ENCODE data around the gene FARS2. TPM values are rescaled to one million over a fixed set of nuclear protein-coding genes. Genes with fewer than 3 reads are reported as not detected.

FARS2 gene
- total and polyA plus RNA-seq, 12 donors = 7.6 to 22.4 (median 20.8) TPM

GRCh38 chr6:5663259-5663658 is 401.9 kb downstream of the FARS2 start:
- no peak for TF ChIP-seq CTCF (IDR thresholded peaks at IDR 0.05)
- peak in 5 of 8 donors; percentile 57 to 75 (median 63) for ATAC-seq
- no peaks in the 10 kb centered on the region for H3K27me3 ChIP-seq
- no peaks in the 10 kb centered on the region for H3K36me3 ChIP-seq
- no peak for DNase-seq
- H3K4me1 ChIP-seq = peaks cover 0 to 10% (median 0%) of the 10 kb centered on the region in 9 donors
- 45 to 53% methylated on average over 4 of the region's 4 CpGs for WGBS, 2 donors
- H3K4me3 ChIP-seq = no peak overlapping the region
- intact Hi-C loops (cut with DNase I) = no loop called here
- no peaks in the 10 kb centered on the region for H3K9me3 ChIP-seq
- no peak overlapping the region for H3K27ac ChIP-seq

GRCh38 chr6:5663739-5664138 is 402.4 kb downstream of the FARS2 start:
- TF ChIP-seq CTCF (IDR thresholded peaks at IDR 0.05) = no peak
- peak in 2 of 8 donors; percentile 12 to 66 for ATAC-seq
- Histone ChIP-seq H3K36me3 (no peaks in the 10 kb centered on the region), H3K4me3 (no peak overlapping the region), H3K4me1 (peaks cover 0 to 10% (median 0%) of the 10 kb centered on the region in 9 donors), H3K9me3 (no peaks in the 10 kb centered on the region), H3K27ac (no peak overlapping the region), H3K27me3 (no peaks in the 10 kb centered on the region)
- DNase-seq = no peak
- intact Hi-C loops (cut with DNase I) = no loop called here
- 97 to 100% methylated on average over 2 of the region's 2 CpGs for WGBS, 2 donors

GRCh38 chr6:5664149-5664548 is 402.8 kb downstream of the FARS2 start:
- Histone ChIP-seq H3K27me3 (no peaks in the 10 kb centered on the region), H3K9me3 (no peaks in the 10 kb centered on the region), H3K4me1 (peaks cover 0 to 10% (median 0%) of the 10 kb centered on the region in 9 donors), H3K27ac (no peak overlapping the region), H3K4me3 (no peak overlapping the region), H3K36me3 (no peaks in the 10 kb centered on the region)
- WGBS, 2 donors = 94 to 100% methylated on average over 3 of the region's 3 CpGs
- intact Hi-C loops (cut with DNase I) = no loop called here
- DNase-seq = no peak
- no peak for ATAC-seq
- TF ChIP-seq CTCF (IDR thresholded peaks at IDR 0.05) = no peak

GRCh38 chr6:5665173-5665572 is 403.9 kb downstream of the FARS2 start:
- peak in 2 of 8 donors; percentile 16 to 41 for ATAC-seq
- Histone ChIP-seq H3K27ac (no peak overlapping the region), H3K36me3 (no peaks in the 10 kb centered on the region), H3K27me3 (no peaks in the 10 kb centered on the region), H3K9me3 (no peaks in the 10 kb centered on the region), H3K4me1 (peaks cover 0 to 10% (median 0%) of the 10 kb centered on the region in 9 donors), H3K4me3 (no peak overlapping the region)
- intact Hi-C loops (cut with DNase I) = no loop called here
- WGBS, 2 donors = 89 to 91% methylated on average over 8 of the region's 8 CpGs
- no peak for TF ChIP-seq CTCF (IDR thresholded peaks at IDR 0.05)
- no peak for DNase-seq

Data from heart right ventricle (tissue), 16 donors.